AG09309 (cell line): ENCODE data around the gene MYZAP.

Source experiments
- DNase-seq: peaks from one replicate; pipeline ENCODE4 v3.0.0-alpha.2; 2010; ENCODE audit warnings: low read depth
- H3K4me3 ChIP-seq: 2 replicates; pipeline ENCODE4 v1.5.1; 2011; ENCODE audit warnings: mild to moderate bottlenecking, low read depth, low read length, moderate library complexity; ENCODE audit not compliant: control insufficient read depth
- TF ChIP-seq, protein P1 (sequence below): IDR thresholded peaks from 2 replicates; pipeline ENCODE4 v1.5.1; 2011; ENCODE audit warnings: mild to moderate bottlenecking, low read depth, low read length, inconsistent platforms; ENCODE audit not compliant: insufficient read depth, control insufficient read depth; ENCODE audit errors: missing control alignments

The MYZAP gene

DNA sequence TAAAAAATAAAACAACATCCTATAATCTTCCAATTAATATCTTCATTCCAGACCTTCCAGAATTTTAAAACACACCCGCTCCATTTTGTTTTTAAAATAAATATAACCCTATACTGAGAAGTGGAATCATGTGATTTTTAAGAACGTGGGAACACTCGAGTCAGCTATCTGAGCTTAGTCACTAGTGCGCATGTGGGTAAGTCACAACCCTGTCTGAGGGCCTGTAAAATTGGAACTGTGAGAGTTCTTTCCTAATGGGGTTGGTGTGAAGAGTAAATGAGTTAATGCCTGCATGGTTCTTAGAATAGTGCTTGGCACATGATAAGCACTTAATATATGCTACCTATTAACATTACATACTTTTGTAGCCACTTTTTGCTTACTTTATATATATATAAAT, 95.0 kb downstream of the MYZAP start:
- TF ChIP-seq, protein P1, sequence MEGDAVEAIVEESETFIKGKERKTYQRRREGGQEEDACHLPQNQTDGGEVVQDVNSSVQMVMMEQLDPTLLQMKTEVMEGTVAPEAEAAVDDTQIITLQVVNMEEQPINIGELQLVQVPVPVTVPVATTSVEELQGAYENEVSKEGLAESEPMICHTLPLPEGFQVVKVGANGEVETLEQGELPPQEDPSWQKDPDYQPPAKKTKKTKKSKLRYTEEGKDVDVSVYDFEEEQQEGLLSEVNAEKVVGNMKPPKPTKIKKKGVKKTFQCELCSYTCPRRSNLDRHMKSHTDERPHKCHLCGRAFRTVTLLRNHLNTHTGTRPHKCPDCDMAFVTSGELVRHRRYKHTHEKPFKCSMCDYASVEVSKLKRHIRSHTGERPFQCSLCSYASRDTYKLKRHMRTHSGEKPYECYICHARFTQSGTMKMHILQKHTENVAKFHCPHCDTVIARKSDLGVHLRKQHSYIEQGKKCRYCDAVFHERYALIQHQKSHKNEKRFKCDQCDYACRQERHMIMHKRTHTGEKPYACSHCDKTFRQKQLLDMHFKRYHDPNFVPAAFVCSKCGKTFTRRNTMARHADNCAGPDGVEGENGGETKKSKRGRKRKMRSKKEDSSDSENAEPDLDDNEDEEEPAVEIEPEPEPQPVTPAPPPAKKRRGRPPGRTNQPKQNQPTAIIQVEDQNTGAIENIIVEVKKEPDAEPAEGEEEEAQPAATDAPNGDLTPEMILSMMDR: no peak
- H3K4me3 ChIP-seq: no peak overlapping the region
- DNase-seq: no peak

DNA sequence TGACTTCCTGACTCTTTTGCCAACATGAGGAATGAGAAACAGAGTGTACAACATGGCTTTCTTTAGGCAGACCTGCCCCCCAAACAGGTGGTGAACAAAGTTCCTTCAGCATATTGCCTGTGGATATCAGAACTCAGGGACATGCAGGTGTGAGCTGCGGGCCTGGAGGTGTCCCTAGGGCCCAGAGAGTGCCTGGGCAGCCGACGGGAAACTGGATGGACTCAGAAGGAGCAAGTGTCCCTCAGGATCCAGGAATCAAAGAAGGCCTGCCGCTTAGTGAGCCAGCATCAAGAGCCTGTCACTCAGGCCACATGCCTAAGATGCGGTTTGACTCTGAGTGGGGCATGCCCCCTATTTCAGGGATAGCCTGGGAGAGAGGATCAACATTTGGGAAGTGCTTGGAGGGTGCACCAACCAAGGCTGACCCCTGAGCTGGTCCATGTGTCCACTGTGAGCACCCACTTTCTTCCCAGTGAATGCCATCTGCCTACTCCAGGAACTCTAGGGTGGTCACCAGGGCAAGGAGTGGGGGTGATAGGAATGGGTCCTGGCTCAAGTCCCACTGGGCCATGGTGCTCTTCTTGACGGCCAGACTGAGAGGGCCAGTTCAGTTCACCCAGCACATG, 98.8 kb downstream of the MYZAP start:
- TF ChIP-seq, protein P1: no peak
- H3K4me3 ChIP-seq: no peak overlapping the region
- no peak for DNase-seq

DNA sequence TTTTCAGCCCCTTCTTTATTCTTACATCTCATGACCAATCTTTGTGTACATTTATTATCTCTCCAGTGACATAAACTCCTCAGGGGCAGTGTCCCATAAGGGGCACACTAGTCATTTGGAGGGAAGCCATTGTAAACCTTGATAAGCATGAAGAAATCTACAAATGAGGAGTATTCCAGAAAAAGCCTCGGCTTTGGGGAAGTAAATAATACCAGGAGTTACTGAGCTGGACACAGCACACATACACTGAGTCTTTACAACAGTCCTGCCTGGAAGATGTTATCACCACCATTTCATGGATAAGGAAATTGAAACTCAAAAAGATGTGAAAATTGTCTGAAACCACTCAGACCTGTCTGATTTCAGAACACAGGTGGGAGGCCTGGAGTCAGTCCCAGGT, 99.4 kb downstream of the MYZAP start:
- TF ChIP-seq, protein P1: no peak
- H3K4me3 ChIP-seq: no peak overlapping the region
- no peak for DNase-seq

DNA sequence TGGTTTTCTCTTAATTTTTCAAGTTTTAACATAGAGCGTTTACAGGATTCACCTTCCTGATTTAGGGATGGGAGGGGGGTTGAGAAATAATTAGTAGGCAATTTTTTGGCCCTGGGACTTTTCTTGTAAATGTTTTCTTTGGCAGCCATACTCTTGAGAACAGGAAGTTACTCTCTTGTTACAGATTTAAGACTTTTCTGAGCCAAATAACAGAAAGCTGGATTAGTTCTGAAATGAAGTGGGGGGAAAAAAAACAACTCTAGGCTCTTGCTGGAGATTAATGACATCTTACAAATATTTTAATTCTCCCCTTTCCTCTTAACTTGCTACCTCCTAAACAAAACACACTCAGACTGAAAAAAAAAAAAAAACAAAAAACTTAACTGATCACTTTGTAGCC, 101.0 kb downstream of the MYZAP start:
- no peak for DNase-seq
- H3K4me3 ChIP-seq: no peak overlapping the region
- TF ChIP-seq, protein P1: no peak

DNA sequence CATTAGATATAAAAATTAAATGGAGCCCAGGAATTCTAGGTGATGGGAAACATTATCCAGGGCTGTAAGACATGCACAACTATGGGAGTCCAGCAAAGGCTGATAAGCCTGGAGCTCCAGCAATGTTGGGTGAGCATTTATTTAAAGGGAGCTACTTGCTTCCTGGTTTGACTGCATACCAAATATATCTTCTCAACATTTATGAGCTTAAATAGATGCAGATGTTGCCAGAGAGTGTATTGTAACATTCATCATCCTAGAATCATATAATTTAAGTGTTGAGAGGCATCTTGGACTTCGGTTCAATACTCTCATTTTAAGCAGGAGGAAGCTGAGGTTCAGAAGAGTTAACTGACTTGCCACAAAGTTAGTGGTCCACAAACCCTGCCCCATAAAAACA, 102.6 kb downstream of the MYZAP start:
- TF ChIP-seq, protein P1: no peak
- H3K4me3 ChIP-seq: no peak overlapping the region
- peak; percentile 82 for DNase-seq

DNA sequence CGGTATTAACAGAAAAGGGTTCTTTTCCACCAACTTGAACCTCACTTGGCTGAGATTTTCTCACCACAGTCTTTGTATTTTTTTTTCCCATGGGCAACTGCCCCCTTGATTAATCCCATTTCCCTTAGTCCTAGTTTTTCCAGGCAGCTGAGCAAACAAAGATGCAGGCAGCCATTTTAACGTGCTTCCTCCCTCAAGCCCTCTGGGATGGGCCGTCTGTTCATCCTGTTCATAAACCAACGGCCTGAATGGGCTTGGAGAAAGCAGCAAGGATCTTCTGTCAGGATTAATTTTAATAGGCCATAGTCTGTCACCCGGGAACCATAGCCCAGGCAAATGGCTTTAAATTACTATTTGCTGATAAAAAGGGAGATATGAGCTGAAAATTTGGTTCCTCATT, 104.4 kb downstream of the MYZAP start:
- no peak overlapping the region for H3K4me3 ChIP-seq
- TF ChIP-seq, protein P1: no peak
- no peak for DNase-seq

DNA sequence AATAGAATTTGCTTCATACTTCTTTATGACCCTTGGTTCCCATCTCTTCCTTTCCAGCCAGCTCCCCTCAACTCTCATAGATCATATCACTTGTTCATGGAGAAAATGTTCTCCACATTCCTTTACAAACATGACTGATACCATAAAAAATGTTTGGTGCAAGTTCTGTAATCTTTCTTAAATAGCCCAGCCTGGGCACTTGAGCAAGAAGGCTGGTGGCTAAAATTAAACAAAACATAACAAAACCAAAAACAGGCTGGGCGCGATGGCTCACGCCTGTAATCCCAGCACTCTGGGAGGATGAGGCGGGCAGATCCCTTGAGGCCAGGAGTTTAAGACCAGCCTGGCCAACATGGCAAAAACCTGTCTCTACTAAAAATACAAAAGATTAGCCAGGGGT, 105.9 kb downstream of the MYZAP start:
- TF ChIP-seq, protein P1: no peak
- DNase-seq: no peak
- no peak overlapping the region for H3K4me3 ChIP-seq
